NCI-H187 (cell line): ENCODE measurements around the gene FHAD1.
"Not testable (repeated sequence)": the region's sequence is repeated elsewhere in the genome, so short reads cannot be mapped to it uniquely, and the experiment has no call there.

ENCODE experiments used
- DNase-seq, 2 experiments: peaks; one replicate each; lab custom pipeline; 2025; lab: John Stamatoyannopoulos, UW

Gene FHAD1

GRCh38 chr1:15418806-15419515, 171.9 kb downstream of the FHAD1 start:
- DNase-seq = no peak

GRCh38 chr1:15420853-15421465, 173.9 kb downstream of the FHAD1 start:
- no peak for DNase-seq

GRCh38 chr1:15422871-15423270, 175.8 kb downstream of the FHAD1 start:
- DNase-seq = no peak

GRCh38 chr1:15423355-15424077, 176.5 kb downstream of the FHAD1 start:
- DNase-seq = no peak

- peak; percentile 84 to 93 for DNase-seq
Observed at GRCh38 chr1:15424146-15424667, 177.2 kb downstream of the FHAD1 start.

GRCh38 chr1:15424981-15425380, 178.0 kb downstream of the FHAD1 start:
- no peak for DNase-seq

GRCh38 chr1:15425521-15425920, 178.5 kb downstream of the FHAD1 start:
- DNase-seq = no peak

GRCh38 chr1:15425958-15426357, 178.9 kb downstream of the FHAD1 start:
- DNase-seq = no peak

GRCh38 chr1:15426492-15427279, 179.7 kb downstream of the FHAD1 start:
- DNase-seq = no peak

GRCh38 chr1:15427280-15427666, 180.2 kb downstream of the FHAD1 start:
- DNase-seq = no peak

GRCh38 chr1:15428252-15428651, 181.2 kb downstream of the FHAD1 start:
- DNase-seq = not testable (repeated sequence)

- DNase-seq = no peak
Observed at GRCh38 chr1:15428815-15429435, 181.9 kb downstream of the FHAD1 start.

- no peak for DNase-seq
Observed at GRCh38 chr1:15429701-15430149, 182.7 kb downstream of the FHAD1 start.

- DNase-seq = no peak
Observed at GRCh38 chr1:15430787-15431570, 184.0 kb downstream of the FHAD1 start.

GRCh38 chr1:15431571-15431948, 184.5 kb downstream of the FHAD1 start:
- DNase-seq = no peak

- DNase-seq = no peak
Observed at GRCh38 chr1:15432324-15432723, 185.3 kb downstream of the FHAD1 start.

- no peak for DNase-seq
Observed at GRCh38 chr1:15433471-15433870, 186.4 kb downstream of the FHAD1 start.

GRCh38 chr1:15434739-15435138, 187.7 kb downstream of the FHAD1 start:
- DNase-seq = not testable (repeated sequence)

- DNase-seq = no peak
Observed at GRCh38 chr1:15435239-15436077, 188.4 kb downstream of the FHAD1 start.
